MM.1S (cell line): ENCODE results near the gene PNMA5.

ENCODE experiments used
- EZH2 ChIP-seq: fragments of 300-600 bp; sonication (generic); optimal IDR thresholded peaks from 2 replicates; pipeline ENCODE3; 2017; ENCODE audit warnings: low read depth, mild to moderate bottlenecking, antibody characterized with exemption, low read length, mixed read lengths
- TF ChIP-seq, protein P1 (sequence below): fragments of 300-600 bp; sonication (generic); IDR thresholded peaks from 2 replicates; pipeline ENCODE4 v1.5.1; 2016; ENCODE audit warnings: antibody characterized with exemption, low read length, mixed read lengths

- TF ChIP-seq, protein P1, sequence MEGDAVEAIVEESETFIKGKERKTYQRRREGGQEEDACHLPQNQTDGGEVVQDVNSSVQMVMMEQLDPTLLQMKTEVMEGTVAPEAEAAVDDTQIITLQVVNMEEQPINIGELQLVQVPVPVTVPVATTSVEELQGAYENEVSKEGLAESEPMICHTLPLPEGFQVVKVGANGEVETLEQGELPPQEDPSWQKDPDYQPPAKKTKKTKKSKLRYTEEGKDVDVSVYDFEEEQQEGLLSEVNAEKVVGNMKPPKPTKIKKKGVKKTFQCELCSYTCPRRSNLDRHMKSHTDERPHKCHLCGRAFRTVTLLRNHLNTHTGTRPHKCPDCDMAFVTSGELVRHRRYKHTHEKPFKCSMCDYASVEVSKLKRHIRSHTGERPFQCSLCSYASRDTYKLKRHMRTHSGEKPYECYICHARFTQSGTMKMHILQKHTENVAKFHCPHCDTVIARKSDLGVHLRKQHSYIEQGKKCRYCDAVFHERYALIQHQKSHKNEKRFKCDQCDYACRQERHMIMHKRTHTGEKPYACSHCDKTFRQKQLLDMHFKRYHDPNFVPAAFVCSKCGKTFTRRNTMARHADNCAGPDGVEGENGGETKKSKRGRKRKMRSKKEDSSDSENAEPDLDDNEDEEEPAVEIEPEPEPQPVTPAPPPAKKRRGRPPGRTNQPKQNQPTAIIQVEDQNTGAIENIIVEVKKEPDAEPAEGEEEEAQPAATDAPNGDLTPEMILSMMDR, result no peak
- no peak for TF ChIP-seq EZH2
Measured at GRCh38 chrX:152997337-152997736, 3.4 kb upstream of the PNMA5 start.
